IMR-90 (cell line): ENCODE data around the gene CYP27C1. TPM values are rescaled to one million over a fixed set of nuclear protein-coding genes. Genes with fewer than 3 reads are reported as not detected.

Source experiments
- ATAC-seq: fragments of 200-7000 bp; cut with Tn5 transposase; 2 replicates; pipeline ENCODE4 v1.9.1; 2020; ENCODE audit warnings: low read depth, mild to moderate bottlenecking, moderate library complexity
- BruUV-seq: library from RNA; stranded (reverse); fragments of 400-500 nt; replicated peaks from 2 replicates; lab custom pipeline; 2021; lab: Mats Ljungman, UMichigan
- CTCF ChIA-PET: fragments of 300-600 bp; formaldehyde crosslinking; extraction: SDS; loops from one replicate; lab custom pipeline; 2021; ENCODE audit warnings: antibody characterized with exemption; lab: Yijun Ruan, JAX
- POLR2A ChIA-PET: fragments of 300-600 bp; sonication (Branson Sonifier 250); formaldehyde crosslinking; loops from one replicate; lab custom pipeline; 2022; ENCODE audit warnings: antibody characterized with exemption; ENCODE audit not compliant: unreplicated experiment; lab: Charles Lee
- DNase-seq: peaks from one replicate; pipeline ENCODE4 v3.0.0; 2013
- H2AFZ ChIP-seq: replicated peaks from 2 replicates; pipeline ENCODE3; 2013; ENCODE audit warnings: low read length, mild to moderate bottlenecking; ENCODE audit not compliant: poor library complexity
- H2AK5ac ChIP-seq: 2 replicates; pipeline ENCODE4 v1.6.1; 2013; ENCODE audit warnings: low read depth, low read length, inconsistent platforms
- H2AK9ac ChIP-seq: replicated peaks from 2 replicates; pipeline ENCODE3; 2013; ENCODE audit warnings: mild to moderate bottlenecking, low read depth, low read length, moderate library complexity; ENCODE audit not compliant: poor library complexity
- H2BK120ac ChIP-seq: 2 replicates; pipeline ENCODE4 v1.6.1; 2013; ENCODE audit warnings: low read depth, low read length, inconsistent platforms
- H2BK15ac ChIP-seq: 3 replicates; pipeline ENCODE4 v1.6.1; 2013; ENCODE audit warnings: low read depth, low read length, inconsistent platforms
- H2BK20ac ChIP-seq: 2 replicates; pipeline ENCODE4 v1.6.1; 2013; ENCODE audit warnings: low read depth, mild to moderate bottlenecking, inconsistent platforms, low read length, moderate library complexity
- H2BK5ac ChIP-seq: 2 replicates; pipeline ENCODE4 v1.6.1; 2013; ENCODE audit warnings: mild to moderate bottlenecking, low read depth, low read length, inconsistent platforms; ENCODE audit not compliant: poor library complexity, severe bottlenecking
- H3K14ac ChIP-seq: replicated peaks from 2 replicates; pipeline ENCODE4 v1.6.1; 2013; ENCODE audit warnings: low read depth, low read length, inconsistent platforms
- H3K18ac ChIP-seq: 2 replicates; pipeline ENCODE4 v1.6.1; 2013; ENCODE audit warnings: low read depth, low read length, control low read depth
- H3K23ac ChIP-seq: 2 replicates; pipeline ENCODE4 v1.6.1; 2013; ENCODE audit warnings: low read depth, low read length, inconsistent platforms
- H3K27ac ChIP-seq: 2 replicates; pipeline ENCODE4 v1.5.1; 2013; ENCODE audit warnings: mild to moderate bottlenecking, control low read depth, low read length; ENCODE audit not compliant: insufficient read depth
- H3K27me3 ChIP-seq: 2 replicates; pipeline ENCODE4 v1.6.1; 2013; ENCODE audit warnings: low read length; ENCODE audit not compliant: control insufficient read depth, insufficient read depth
- H3K36me3 ChIP-seq: 2 replicates; pipeline ENCODE4 v1.6.1; 2013; ENCODE audit warnings: low read length, mixed read lengths; ENCODE audit not compliant: control insufficient read depth, insufficient read depth
- H3K4ac ChIP-seq: 2 replicates; pipeline ENCODE4 v1.6.1; 2013; ENCODE audit warnings: low read depth, low read length, inconsistent platforms
- H3K4me1 ChIP-seq: 2 replicates; pipeline ENCODE4 v1.6.1; 2013; ENCODE audit warnings: low read length, mixed read lengths; ENCODE audit not compliant: control insufficient read depth, insufficient read depth
- H3K4me2 ChIP-seq: 2 replicates; pipeline ENCODE4 v1.6.1; 2013; ENCODE audit warnings: low read depth, mild to moderate bottlenecking, control low read depth, low read length, moderate library complexity
- H3K4me3 ChIP-seq: 2 replicates; pipeline ENCODE4 v1.5.1; 2013; ENCODE audit warnings: low read depth, mild to moderate bottlenecking, control low read depth, low read length, moderate library complexity; ENCODE audit not compliant: insufficient read depth
- H3K56ac ChIP-seq: 2 replicates; pipeline ENCODE4 v1.6.1; 2013; ENCODE audit warnings: low read length, inconsistent platforms; ENCODE audit not compliant: insufficient read depth; ENCODE audit errors: extremely low read depth
- H3K79me1 ChIP-seq, 2 experiments: 2 replicates each; pipeline ENCODE4 v1.6.1; 2013; ENCODE audit warnings: low read length in 2 of 2, inconsistent platforms in 1 of 2, low read depth in 1 of 2
- H3K9ac ChIP-seq: 2 replicates; pipeline ENCODE4 v1.6.1; 2013; ENCODE audit warnings: low read depth, low read length, control low read depth
- H3K9me1 ChIP-seq: 2 replicates; pipeline ENCODE4 v1.6.1; 2013; ENCODE audit warnings: low read length, inconsistent platforms; ENCODE audit not compliant: insufficient read depth
- H3K9me3 ChIP-seq: 2 replicates; pipeline ENCODE4 v1.6.1; 2013; ENCODE audit warnings: low read length; ENCODE audit not compliant: control insufficient read depth, insufficient read depth
- H4K20me1 ChIP-seq: 2 replicates; pipeline ENCODE4 v1.6.1; 2013; ENCODE audit warnings: low read length, inconsistent platforms; ENCODE audit not compliant: insufficient read depth
- H4K5ac ChIP-seq: 2 replicates; pipeline ENCODE4 v1.6.1; 2013; ENCODE audit warnings: mild to moderate bottlenecking, low read depth, low read length, control low read depth
- H4K8ac ChIP-seq, 2 experiments: 2 replicates each; pipeline ENCODE4 v1.6.1; 2013; ENCODE audit warnings: low read depth in 2 of 2, low read length in 2 of 2, control low read depth in 1 of 2, inconsistent platforms in 1 of 2
- H4K91ac ChIP-seq: 2 replicates; pipeline ENCODE4 v1.6.1; 2013; ENCODE audit warnings: low read depth, low read length, inconsistent platforms; ENCODE audit not compliant: insufficient read depth
- CEBPB ChIP-seq: IDR thresholded peaks from 2 replicates; pipeline ENCODE4 v1.6.1; 2012; ENCODE audit warnings: low read depth, low read length, improper control_type of control experiment
- MAFK ChIP-seq: IDR thresholded peaks from 2 replicates; pipeline ENCODE4 v1.6.1; 2012; ENCODE audit warnings: low read depth, low read length, improper control_type of control experiment
- WGBS, 2 experiments: methylation state at CpG; one replicate each; pipeline versions ENCODE4 v1.1.5 to v1.1.7; 2013; ENCODE audit warnings: missing lambda C conversion rate in 2 of 2; ENCODE audit not compliant: insufficient read length in 1 of 2; ENCODE audit errors: extremely low coverage in 2 of 2; 5-methylcytosine and 5-hydroxymethylcytosine counted together
- dilution Hi-C: fragments of 300-500 bp; cut with HindIII; formaldehyde crosslinking; loops from one replicate; pipeline ENCODE4 v1.14.3; 2018; ENCODE audit warnings: low sequenced_read_pairs; ENCODE audit not compliant: unreplicated experiment
- in situ Hi-C: fragments of 300-500 bp; cut with MboI; formaldehyde crosslinking; loops from 3 replicates; pipeline ENCODE4 v1.14.3; 2019; ENCODE audit warnings: low sequenced_read_pairs, inconsistent platforms, mixed read lengths
- intact Hi-C: fragments of 100-400 bp; cut with micrococcal nuclease; formaldehyde crosslinking; loops from 2 replicates; pipeline ENCODE4 v1.10.0; 2022
- polyA plus RNA-seq, 3 experiments: library from polyadenylated mRNA; depleted of rRNA; stranded (reverse); fragments of >200 nt; gene quantifications; 2 replicates each; pipeline ENCODE4 v1.2.3, GENCODE V29; 2012; ENCODE audit warnings: low replicate concordance in 1 of 3
- total RNA-seq: library from RNA; depleted of rRNA; stranded (reverse); fragments of >200 nt; gene quantifications from 2 replicates; pipeline ENCODE4 v1.2.3, GENCODE V29; 2012
- TF ChIP-seq, protein P1 (sequence below): fragments of 150-350 bp; IDR thresholded peaks from 2 replicates; pipeline ENCODE4 v1.6.1; 2017; ENCODE audit warnings: mild to moderate bottlenecking, antibody characterized with exemption, low read length, low read depth

CYP27C1 gene
- total and polyA plus RNA-seq, 2 of the 4 experiments (the other 2 are of a cell fraction) = not detected

DNA sequence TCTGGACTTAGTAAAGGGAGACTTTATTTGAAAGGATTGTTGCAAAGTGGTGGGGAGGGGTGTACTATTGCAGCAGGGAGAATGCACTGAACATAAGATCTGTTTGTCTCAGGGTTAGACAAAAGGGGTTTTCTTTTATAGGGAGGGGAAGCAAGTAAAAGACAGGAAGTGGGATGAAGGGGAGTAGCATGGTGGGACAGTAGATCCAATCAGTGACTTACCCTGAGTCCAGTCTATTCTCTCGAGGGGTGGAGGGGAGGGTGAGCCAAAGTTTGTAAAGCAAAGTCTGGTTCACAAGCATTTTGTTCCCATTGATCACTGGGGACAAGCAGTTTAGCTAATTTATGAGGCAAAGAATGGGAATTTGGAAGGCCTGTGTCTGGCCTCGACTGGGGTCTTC, 35.0 kb upstream of the CYP27C1 start:
- Histone ChIP-seq H2AK5ac (no peak overlapping the region), H3K9me3 (no peaks in the 10 kb centered on the region), H2BK15ac (no peak overlapping the region), H2AK9ac (no peak overlapping the region), H2AFZ (no peak overlapping the region), H3K4ac (no peak overlapping the region), H3K27me3 (no peaks in the 10 kb centered on the region), H2BK5ac (no peak overlapping the region), H3K18ac (no peak overlapping the region), H3K79me1 (no peaks in the 10 kb centered on the region), H3K9ac (no peak overlapping the region), H2BK120ac (no peak overlapping the region), H4K20me1 (no peaks in the 10 kb centered on the region), H3K14ac (no peak overlapping the region), H3K4me1 (no peaks in the 10 kb centered on the region), H4K91ac (no peak overlapping the region), H4K5ac (no peak overlapping the region), H3K56ac (no peak overlapping the region), H3K36me3 (peaks cover 27% of the 10 kb centered on the region), H2BK20ac (no peak overlapping the region), H3K23ac (no peak overlapping the region), H3K4me3 (no peak overlapping the region), H3K27ac (no peak overlapping the region), H3K9me1 (0 out of 2 replicates have a peak, but pooled peaks cover 7% of the 10 kb centered on the region), H4K8ac (no peak overlapping the region), H3K4me2 (no peak overlapping the region)
- WGBS, 2 experiments = no CpG with 5 or more reads among the region's 2 CpGs
- ChIA-PET POLR2A (no interaction called here), CTCF (no interaction called here)
- BruUV-seq = no TSS peak
- no peak for DNase-seq
- TF ChIP-seq, protein P1, sequence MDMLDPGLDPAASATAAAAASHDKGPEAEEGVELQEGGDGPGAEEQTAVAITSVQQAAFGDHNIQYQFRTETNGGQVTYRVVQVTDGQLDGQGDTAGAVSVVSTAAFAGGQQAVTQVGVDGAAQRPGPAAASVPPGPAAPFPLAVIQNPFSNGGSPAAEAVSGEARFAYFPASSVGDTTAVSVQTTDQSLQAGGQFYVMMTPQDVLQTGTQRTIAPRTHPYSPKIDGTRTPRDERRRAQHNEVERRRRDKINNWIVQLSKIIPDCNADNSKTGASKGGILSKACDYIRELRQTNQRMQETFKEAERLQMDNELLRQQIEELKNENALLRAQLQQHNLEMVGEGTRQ = no peak
- no peak for TF ChIP-seq CEBPB
- TF ChIP-seq MAFK = no peak
- in situ Hi-C loops (no loop called here), intact Hi-C loops (no loop called here), dilution Hi-C loops (no loop called here)
- no peak for ATAC-seq
